Measurements from ENCODE around the gene TRAF2. TPM values are rescaled to one million over a fixed set of nuclear protein-coding genes. Genes with fewer than 3 reads are reported as not detected.

TRAF2 gene
- total and polyA plus RNA-seq, 2 of the 13 experiments (the other 11 are each of a cell fraction or from before 2014, with no cell fraction given): 12.4 to 13.6 TPM

- in situ Hi-C loops (cut with HindIII; ENCODE audit: extremely low pct_ligation_motif_present, low pct_unique_long_range_greater_than_20kb): no loop called here
- Histone ChIP-seq H3K27me3 (ENCODE audit: control insufficient read depth in 1 of 2, insufficient read depth in 2 of 2, low read length in 2 of 2) (peaks cover 0 to 2% of the 10 kb centered on the region in 2 experiments; a peak in 3 of 5 replicates), H4K20me1 (ENCODE audit: insufficient read depth, low read length) (no peaks in the 10 kb centered on the region), H3K79me2 (ENCODE audit: insufficient read depth, low read length) (peaks cover 4% of the 10 kb centered on the region), H2AFZ (ENCODE audit: low read length) (no peak overlapping the region), H3K9ac (ENCODE audit: insufficient read depth, low read depth, low read length) (peak overlapping the region; percentile 63), H3K27ac (ENCODE audit: extremely low read length, insufficient read depth, low read length) (peak overlapping the region; percentile 60), H3K36me3 (replicated peaks in 1 of 2; ENCODE audit: control insufficient read depth in 1 of 2, insufficient read depth in 2 of 2, low read length in 2 of 2) (no peaks in the 10 kb centered on the region), H3K4me1 (ENCODE audit: insufficient read depth, low read length) (peaks cover 58% of the 10 kb centered on the region), H3K9me3 (ENCODE audit: low read length) (no peaks in the 10 kb centered on the region), H3K4me3 (replicated peaks in 1 of 3; ENCODE audit: insufficient read depth in 1 of 3, low read depth in 2 of 3, low read length in 3 of 3) (peak overlapping the region; percentile 56 to 82 (median 60)), H3K4me2 (ENCODE audit: low read depth, low read length) (peak overlapping the region; percentile 98)
- 0% methylated on average over 4 of the region's 9 CpGs for WGBS (ENCODE audit: low lambda C conversion rate)
- POLR2A ChIA-PET: interaction anchor here (0.9 to 7.1 kb wide), 13 partner anchors 12 to 205 kb away, joined by 3 to 45 read pairs (median 7); partner anchors contain the start of genes AJM1, C8G, EDF1 and FBXW5
- intact Hi-C loops (cut with micrococcal nuclease; ENCODE audit: unreplicated experiment): loop anchor here (5.0 to 10.0 kb wide), 2 partner anchors 34 to 97 kb away; partner anchors contain the start of gene PHPT1
- peak; percentile 52 for DNase-seq (ENCODE audit: low spot score)
- BruUV-seq (replicated peaks): no TSS peak
- no peak for FAIRE-seq
- peak; percentile 58 for ATAC-seq
- CTCF ChIA-PET (ENCODE audit: low intra/inter-chr PET ratio, low total read pairs): no interaction called here
- TF ChIP-seq ZNF563 (CRISPR knock-in tag; IDR thresholded peaks at IDR 0.05) (peak; percentile 91), ZNF724P (CRISPR knock-in tag; IDR thresholded peaks at IDR 0.05; ENCODE audit: borderline replicate concordance) (no peak), MXI1 (IDR thresholded peaks at IDR 0.05; ENCODE audit: borderline replicate concordance, low read depth, low read length) (peak; percentile 25; the same call in 1 of the 3 replicates), MED1 (CRISPR knock-in tag; IDR thresholded peaks at IDR 0.05) (peak; percentile 35), NFKB2 (CRISPR knock-in tag; IDR thresholded peaks at IDR 0.05; ENCODE audit: borderline replicate concordance) (peak; percentile 53; the same call in 1 of the 2 replicates), MED13 (CRISPR knock-in tag; IDR thresholded peaks at IDR 0.05) (no peak), GPN1 (CRISPR knock-in tag; IDR thresholded peaks at IDR 0.05; ENCODE audit: borderline replicate concordance) (no peak), SOX5 (CRISPR knock-in tag; IDR thresholded peaks at IDR 0.05; ENCODE audit: borderline replicate concordance) (peak; percentile 20; the same call in 1 of the 2 replicates), NR1H2 (CRISPR knock-in tag; IDR thresholded peaks at IDR 0.05; ENCODE audit: borderline replicate concordance, low read depth) (no peak), ZNF335 (CRISPR knock-in tag; IDR thresholded peaks at IDR 0.05) (no peak), BRD4 (CRISPR knock-in tag; IDR thresholded peaks at IDR 0.05) (no peak), ZFX (CRISPR knock-in tag; IDR thresholded peaks at IDR 0.05; ENCODE audit: low read depth) (no peak), PHF21A (CRISPR knock-in tag; IDR thresholded peaks at IDR 0.05) (0 out of 2 replicates have a peak, but pooled peaks have one; percentile 62), U2AF1 (optimal IDR thresholded peaks at IDR 0.05; ENCODE audit: low read depth, low read length) (peak; percentile 71), ZNF160 (CRISPR knock-in tag; IDR thresholded peaks at IDR 0.05) (no peak), KMT2A (CRISPR knock-in tag; IDR thresholded peaks at IDR 0.05) (no peak), XRCC5 (optimal IDR thresholded peaks at IDR 0.05; ENCODE audit: low read length) (no peak), HNF4A (CRISPR knock-in tag; IDR thresholded peaks at IDR 0.05) (peak; percentile 35; the same call in 1 of the 2 replicates), ZNF572 (CRISPR knock-in tag; IDR thresholded peaks at IDR 0.05) (no peak)
- TF ChIP-seq, protein P1, sequence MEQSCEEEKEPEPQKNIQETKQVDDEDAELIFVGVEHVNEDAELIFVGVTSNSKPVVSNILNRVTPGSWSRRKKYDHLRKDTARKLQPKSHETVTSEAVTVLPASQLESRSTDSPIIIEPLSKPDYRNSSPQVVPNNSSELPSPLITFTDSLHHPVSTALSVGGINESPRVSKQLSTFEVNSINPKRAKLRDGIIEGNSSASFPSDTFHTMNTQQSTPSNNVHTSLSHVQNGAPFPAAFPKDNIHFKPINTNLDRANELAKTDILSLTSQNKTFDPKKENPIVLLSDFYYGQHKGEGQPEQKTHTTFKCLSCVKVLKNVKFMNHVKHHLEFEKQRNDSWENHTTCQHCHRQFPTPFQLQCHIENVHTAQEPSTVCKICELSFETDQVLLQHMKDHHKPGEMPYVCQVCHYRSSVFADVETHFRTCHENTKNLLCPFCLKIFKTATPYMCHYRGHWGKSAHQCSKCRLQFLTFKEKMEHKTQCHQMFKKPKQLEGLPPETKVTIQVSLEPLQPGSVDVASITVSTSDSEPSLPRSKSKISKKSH (CRISPR knock-in tag; IDR thresholded peaks at IDR 0.05; ENCODE audit: borderline replicate concordance): peak; percentile 26; the same call in 1 of the 2 replicates
- TF ChIP-seq, protein P2, sequence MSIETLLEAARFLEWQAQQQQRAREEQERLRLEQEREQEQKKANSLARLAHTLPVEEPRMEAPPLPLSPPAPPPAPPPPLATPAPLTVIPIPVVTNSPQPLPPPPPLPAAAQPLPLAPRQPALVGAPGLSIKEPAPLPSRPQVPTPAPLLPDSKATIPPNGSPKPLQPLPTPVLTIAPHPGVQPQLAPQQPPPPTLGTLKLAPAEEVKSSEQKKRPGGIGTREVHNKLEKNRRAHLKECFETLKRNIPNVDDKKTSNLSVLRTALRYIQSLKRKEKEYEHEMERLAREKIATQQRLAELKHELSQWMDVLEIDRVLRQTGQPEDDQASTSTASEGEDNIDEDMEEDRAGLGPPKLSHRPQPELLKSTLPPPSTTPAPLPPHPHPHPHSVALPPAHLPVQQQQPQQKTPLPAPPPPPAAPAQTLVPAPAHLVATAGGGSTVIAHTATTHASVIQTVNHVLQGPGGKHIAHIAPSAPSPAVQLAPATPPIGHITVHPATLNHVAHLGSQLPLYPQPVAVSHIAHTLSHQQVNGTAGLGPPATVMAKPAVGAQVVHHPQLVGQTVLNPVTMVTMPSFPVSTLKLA (IDR thresholded peaks at IDR 0.05): no peak
- TF ChIP-seq, protein P3, sequence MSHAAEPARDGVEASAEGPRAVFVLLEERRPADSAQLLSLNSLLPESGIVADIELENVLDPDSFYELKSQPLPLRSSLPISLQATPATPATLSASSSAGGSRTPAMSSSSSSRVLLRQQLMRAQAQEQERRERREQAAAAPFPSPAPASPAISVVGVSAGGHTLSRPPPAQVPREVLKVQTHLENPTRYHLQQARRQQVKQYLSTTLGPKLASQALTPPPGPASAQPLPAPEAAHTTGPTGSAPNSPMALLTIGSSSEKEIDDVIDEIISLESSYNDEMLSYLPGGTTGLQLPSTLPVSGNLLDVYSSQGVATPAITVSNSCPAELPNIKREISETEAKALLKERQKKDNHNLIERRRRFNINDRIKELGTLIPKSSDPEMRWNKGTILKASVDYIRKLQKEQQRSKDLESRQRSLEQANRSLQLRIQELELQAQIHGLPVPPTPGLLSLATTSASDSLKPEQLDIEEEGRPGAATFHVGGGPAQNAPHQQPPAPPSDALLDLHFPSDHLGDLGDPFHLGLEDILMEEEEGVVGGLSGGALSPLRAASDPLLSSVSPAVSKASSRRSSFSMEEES (CRISPR knock-in tag; IDR thresholded peaks at IDR 0.05): peak; percentile 43; the same call in 1 of the 2 replicates
Observed at GRCh38 chr9:136881691-136882108, 4.6 kb upstream of the TRAF2 start.
